OCI-LY1 (cell line): ENCODE measurements around the gene IVD.

ENCODE experiments used
- EZH2 ChIP-seq: fragments of 200-600 bp; sonication (generic), shearing (Covaris generic); IDR thresholded peaks from 2 replicates; pipeline ENCODE4 v1.8.0; 2017; ENCODE audit warnings: borderline replicate concordance, mixed run types, mild to moderate bottlenecking, antibody characterized with exemption, low read length, moderate library complexity, mixed read lengths
- TF ChIP-seq, protein P1 (sequence below): fragments of 200-600 bp; sonication (generic), shearing (Covaris generic); IDR thresholded peaks from 2 replicates; pipeline ENCODE4 v1.5.1; 2017; ENCODE audit warnings: mild to moderate bottlenecking, antibody characterized with exemption, low read length, moderate library complexity, mixed read lengths

DNA sequence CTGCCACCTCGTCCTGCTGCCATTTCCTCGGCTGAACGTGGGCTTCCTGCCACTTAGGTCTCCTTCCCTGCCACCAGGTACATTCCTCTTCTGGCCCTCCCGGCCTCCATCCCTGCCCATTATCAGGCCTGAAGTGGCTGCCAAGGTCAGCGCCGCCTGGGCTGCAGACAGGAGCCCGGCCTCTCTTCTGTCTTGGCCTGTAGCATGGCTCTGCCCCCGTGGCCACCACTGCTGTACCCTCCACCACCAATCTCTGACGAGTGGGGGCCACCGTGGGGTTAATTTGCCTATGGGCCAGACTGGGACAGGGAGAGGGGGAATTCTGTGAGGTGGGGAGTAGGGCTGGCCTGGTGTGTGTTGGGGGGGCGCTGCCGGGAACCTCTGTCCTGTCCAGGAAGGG, 33.1 kb downstream of the IVD start:
- TF ChIP-seq, protein P1, sequence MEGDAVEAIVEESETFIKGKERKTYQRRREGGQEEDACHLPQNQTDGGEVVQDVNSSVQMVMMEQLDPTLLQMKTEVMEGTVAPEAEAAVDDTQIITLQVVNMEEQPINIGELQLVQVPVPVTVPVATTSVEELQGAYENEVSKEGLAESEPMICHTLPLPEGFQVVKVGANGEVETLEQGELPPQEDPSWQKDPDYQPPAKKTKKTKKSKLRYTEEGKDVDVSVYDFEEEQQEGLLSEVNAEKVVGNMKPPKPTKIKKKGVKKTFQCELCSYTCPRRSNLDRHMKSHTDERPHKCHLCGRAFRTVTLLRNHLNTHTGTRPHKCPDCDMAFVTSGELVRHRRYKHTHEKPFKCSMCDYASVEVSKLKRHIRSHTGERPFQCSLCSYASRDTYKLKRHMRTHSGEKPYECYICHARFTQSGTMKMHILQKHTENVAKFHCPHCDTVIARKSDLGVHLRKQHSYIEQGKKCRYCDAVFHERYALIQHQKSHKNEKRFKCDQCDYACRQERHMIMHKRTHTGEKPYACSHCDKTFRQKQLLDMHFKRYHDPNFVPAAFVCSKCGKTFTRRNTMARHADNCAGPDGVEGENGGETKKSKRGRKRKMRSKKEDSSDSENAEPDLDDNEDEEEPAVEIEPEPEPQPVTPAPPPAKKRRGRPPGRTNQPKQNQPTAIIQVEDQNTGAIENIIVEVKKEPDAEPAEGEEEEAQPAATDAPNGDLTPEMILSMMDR: no peak
- no peak for TF ChIP-seq EZH2
